ENCODE data around the gene PRRT1B.

DNA sequence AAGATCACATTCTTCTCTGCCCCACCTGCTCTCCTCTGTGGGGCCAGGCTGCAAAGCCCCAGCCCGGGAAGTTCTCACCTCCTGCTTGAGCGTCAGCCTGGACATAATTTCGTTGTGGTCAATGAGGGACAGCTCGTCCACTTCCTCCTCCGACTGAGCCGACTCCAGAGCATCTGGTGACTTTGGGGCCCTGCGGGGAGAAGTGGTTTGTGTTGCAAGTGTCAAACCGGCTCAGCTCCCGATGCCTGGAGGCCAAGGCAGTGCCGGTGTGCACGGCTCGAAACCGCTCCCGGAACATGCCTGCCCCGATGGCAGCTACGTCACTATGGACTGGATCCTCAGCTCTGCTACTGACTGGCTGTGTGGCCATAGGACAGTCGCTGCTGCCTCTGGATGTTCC lies 52.8 kb downstream of the PRRT1B start:
- TF ChIP-seq CTCF (IDR thresholded peaks at IDR 0.05) (no peak), POLR2A (IDR thresholded peaks at IDR 0.05) (peak in 1 of 4 donors; percentile 59), EP300 (IDR thresholded peaks at IDR 0.05) (no peak), POLR2AphosphoS5 (IDR thresholded peaks at IDR 0.05) (peak; percentile 10 to 43)
